ENCODE measurements around the gene PLPP2.

The PLPP2 gene

GRCh38 chr19:293436-294110 is 2.4 kb upstream of the PLPP2 start:
- no peak for TF ChIP-seq CTCF (IDR thresholded peaks at IDR 0.05)
- no peak for DNase-seq (ENCODE audit: low spot score)
- Histone ChIP-seq H3K27ac (no peak overlapping the region), H3K4me3 (no peak overlapping the region)

- DNase-seq (ENCODE audit: low spot score) = no peak
- no peak overlapping the region for H3K4me3 ChIP-seq
- no peak overlapping the region for H3K27ac ChIP-seq
- TF ChIP-seq CTCF (IDR thresholded peaks at IDR 0.05) = no peak
Measured at GRCh38 chr19:292951-293350, 1.7 kb upstream of the PLPP2 start.

DNA sequence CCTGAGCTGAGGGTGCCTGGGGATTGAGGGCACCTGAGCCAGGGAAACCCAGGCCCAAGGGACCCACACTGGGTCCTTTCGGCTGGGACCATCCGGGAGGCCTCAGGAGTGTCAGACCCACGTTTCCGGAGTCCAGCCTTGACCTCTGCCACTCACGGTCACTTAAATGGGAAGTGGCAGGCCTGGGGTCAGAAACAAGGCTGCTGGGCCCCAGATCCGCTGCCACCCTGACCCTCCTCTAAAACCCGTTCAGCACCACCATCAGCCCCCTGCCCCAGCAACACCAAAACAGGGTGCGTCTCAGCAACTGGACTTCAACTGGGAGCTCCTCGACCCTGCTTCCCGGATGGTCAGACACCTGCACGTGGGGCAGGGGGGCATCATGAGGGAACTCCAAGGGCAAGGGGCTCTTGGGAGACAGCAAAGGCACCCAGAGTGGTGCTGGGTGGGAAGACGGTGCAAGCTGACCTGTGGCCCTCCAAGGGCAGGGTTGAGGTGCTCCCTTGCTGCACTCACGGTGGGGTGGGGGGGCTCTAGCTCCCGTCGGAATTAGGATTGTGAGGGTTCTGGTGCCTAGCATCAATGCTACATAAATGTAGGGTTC is 1.2 kb upstream of the PLPP2 start:
- Histone ChIP-seq H3K4me3 (no peak overlapping the region), H3K27ac (no peak overlapping the region)
- no peak for TF ChIP-seq CTCF (IDR thresholded peaks at IDR 0.05)
- DNase-seq (ENCODE audit: low spot score) = no peak

DNA sequence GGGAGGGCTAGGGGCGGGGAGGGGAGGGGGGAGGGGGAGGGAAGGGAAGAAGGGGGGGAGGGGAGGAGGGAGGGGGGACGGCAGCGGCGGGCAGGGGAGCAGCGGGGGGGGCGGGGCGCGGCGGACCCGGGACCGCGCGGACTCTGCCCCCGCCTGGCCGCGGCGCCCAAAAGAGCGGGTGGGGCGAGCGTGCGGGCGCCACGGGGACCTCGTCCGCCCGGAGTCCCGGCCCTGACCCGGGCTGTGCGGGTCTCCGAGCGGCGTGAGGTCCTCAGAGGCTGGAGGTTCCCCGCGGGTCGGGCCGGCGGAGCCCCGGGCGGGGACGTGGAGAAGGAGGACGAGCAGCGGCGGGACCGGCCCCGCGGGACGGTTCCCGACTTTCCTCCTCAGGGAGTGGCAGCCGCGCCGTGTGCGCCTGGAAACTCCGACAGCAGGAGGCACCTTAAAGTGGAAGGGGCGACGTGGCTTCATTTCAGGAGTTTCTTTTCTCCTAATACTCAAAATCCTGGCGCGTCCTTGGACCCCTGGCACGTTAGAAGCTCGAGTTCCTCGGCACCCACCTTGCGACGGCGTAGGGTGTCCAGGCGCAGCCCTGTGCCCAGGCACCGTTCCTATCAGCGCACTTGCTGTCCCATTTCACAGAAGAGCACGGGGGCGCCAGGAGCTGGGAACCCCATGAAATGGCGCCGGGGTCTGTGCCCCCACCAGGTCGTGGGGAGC is 518 bp upstream of the PLPP2 start:
- H3K4me3 ChIP-seq = peak overlapping the region; percentile 55

GRCh38 chr19:290372-291005 is 714 bp downstream of the PLPP2 start:
- DNase-seq (ENCODE audit: low spot score) = no peak
- TF ChIP-seq CTCF (IDR thresholded peaks at IDR 0.05) = no peak
- Histone ChIP-seq H3K4me3 (peak overlapping the region; percentile 66), H3K27ac (peak overlapping the region in 1 of 2 donors; percentile 37)

More for the DNA sequence above, 518 bp upstream of the PLPP2 start:
- no peak for DNase-seq (ENCODE audit: low spot score)
- no peak overlapping the region for H3K27ac ChIP-seq
- no peak for TF ChIP-seq CTCF (IDR thresholded peaks at IDR 0.05)

- no peak overlapping the region for H3K4me3 ChIP-seq
- no peak for TF ChIP-seq CTCF (IDR thresholded peaks at IDR 0.05)
- DNase-seq (ENCODE audit: low spot score) = no peak
- H3K27ac ChIP-seq = peak overlapping the region in 1 of 2 donors; percentile 37
Measured at GRCh38 chr19:289651-290371, 1.4 kb downstream of the PLPP2 start.
